NCI-H748 treated with DMSO at 0.1 percent for 48 hours (cell line): Measurements from ENCODE around the gene CA5B.
"Not testable (repeated sequence)": the region's sequence is repeated elsewhere in the genome, so short reads cannot be mapped to it uniquely, and the experiment has no call there.

Source experiments
- DNase-seq: peaks from one replicate; lab custom pipeline; 2025; lab: John Stamatoyannopoulos, UW

The CA5B gene, protein sequence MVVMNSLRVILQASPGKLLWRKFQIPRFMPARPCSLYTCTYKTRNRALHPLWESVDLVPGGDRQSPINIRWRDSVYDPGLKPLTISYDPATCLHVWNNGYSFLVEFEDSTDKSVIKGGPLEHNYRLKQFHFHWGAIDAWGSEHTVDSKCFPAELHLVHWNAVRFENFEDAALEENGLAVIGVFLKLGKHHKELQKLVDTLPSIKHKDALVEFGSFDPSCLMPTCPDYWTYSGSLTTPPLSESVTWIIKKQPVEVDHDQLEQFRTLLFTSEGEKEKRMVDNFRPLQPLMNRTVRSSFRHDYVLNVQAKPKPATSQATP

DNA sequence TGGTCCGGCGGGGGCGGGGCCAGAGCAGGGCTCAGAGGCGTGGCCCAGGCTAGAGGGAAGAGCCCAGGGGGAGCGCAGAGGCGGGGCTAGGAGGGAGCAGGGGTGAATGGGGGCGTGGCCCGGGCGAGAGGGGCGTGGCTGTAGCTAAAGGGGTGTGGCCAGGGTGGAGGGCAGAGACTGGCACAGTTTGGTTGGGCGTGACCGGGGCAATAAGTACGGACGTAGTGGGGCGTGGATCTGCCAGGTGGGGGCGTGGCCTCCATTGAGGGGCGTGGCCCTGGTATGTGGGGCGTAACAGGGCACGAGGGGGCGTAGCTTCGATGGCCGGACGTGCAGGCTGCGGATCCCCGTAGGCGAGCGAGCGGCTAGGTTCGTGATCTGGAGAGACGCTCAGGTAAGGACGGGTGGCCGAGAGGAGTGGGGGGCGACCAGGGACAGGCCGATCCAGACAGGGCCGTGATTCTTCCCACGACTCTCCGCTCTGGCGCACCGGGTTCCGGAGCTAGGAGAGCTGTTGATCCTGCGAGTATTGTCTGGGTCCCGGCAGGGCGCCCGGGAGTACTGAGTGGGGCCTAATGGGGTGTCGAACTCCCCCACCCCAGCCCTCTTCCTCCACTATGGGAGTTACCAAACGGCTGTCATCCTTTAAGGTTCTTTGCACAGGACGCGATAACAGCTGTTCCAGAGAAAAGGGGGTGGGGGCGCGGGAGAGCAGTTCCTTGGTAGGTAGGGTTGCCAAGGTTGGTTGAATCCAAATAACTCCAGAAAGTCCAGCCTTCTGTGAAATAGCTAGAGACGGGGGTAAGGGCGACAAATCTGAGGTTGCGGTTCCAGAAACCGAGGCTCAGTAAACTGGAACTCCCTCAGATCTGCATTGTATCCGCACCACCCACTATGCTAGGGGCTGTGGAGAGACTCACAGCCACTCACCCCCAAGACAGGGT is at the start of gene CA5B:
TSS of gene CA5B (plus strand) at position 312 of the 944 bp plus-strand sequence. CDS start 11,754 bp downstream, outside the sequence.
- DNase-seq: peak; percentile 81

DNA sequence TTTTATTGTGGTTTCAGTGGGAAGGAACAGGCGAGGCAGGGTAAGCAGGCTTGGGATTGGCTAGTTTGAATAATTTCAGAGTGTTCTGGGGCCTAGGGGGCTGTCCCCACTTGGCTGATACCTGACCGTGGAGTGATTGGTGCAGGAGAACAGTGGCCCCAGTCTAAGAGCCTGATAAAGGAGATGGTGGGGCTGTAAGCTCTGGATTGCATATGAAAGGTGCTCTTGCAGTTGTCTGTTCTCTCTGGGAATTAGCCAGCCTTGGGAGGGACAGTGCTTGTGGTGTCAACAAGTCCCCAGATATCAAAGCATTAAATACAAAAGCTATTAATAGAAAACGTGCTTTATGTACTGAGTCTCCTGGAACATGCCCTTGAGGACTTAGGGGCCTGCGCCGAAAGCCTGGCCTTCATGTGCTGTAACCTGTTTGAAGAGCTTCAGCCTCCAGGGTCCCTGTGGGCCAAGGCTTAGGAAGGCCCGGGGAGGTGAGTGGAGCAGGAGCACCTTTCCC is 43.1 kb upstream of the CA5B start:
- no peak for DNase-seq

GRCh38 chrX:15696516-15696915 is 41.6 kb upstream of the CA5B start:
- no peak for DNase-seq

DNA sequence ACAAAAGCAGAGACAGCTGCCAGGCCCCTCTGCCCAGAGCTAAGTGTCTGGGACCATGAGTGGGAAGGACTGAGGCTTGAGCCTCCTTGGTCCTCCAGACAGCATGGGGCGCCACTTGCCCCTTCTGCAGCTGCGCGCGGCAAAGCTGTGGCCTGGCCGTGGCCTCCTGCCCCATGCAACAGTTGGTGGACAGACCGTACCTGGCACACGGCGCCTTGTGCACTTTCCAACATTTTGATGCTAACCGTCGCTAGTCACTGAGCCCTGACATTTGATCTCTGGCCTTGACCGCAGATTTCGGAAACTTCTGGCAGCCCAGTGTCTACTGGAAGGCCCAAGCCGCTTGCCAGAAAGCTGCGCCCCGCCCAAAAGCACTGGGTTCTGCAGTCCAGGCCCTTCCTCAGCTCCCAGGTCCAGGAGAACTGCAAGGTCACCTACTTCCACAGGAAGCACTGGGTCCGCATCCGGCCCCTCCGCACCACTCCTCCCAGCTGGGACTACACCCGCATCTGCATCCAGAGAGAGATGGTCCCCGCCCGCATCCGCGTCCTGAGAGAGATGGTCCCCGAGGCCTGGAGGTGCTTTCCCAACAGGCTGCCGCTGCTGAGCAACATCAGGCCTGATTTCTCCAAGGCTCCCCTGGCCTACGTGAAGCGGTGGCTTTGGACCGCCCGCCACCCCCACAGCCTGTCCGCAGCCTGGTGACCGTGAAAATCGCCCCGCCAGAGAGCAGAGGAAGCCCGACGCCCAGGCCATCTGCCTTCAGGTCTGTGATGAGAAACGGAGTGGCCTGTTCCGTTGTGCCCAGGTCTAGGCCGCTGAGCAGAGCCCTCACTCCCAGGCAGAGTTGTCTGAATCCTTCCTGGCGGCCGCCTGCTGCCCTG is 35.3 kb upstream of the CA5B start:
- no peak for DNase-seq

DNA sequence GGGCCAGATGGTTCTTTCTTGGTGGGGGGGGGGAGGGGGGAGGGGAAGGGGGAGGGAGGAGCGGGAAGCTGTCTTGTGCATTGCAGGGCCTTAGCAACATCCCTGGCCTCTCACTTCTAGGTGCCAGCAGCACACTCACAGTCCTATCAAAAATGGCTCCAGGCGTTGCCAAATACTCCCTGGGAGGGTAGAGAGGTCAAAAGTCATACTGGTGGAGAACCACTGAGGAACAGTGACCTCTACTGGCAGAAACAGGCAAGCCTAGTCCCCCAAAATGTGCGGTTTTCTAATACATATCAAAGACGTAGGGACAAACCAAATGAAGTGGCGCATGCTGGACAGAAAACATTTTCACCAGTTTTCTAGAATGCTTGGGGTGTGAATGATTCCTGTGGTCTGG is 34.3 kb upstream of the CA5B start:
- not testable (repeated sequence) for DNase-seq

- not testable (repeated sequence) for DNase-seq
Measured at GRCh38 chrX:15704273-15704672, 33.8 kb upstream of the CA5B start.

GRCh38 chrX:15714529-15714928 is 23.5 kb upstream of the CA5B start:
- no peak for DNase-seq

DNA sequence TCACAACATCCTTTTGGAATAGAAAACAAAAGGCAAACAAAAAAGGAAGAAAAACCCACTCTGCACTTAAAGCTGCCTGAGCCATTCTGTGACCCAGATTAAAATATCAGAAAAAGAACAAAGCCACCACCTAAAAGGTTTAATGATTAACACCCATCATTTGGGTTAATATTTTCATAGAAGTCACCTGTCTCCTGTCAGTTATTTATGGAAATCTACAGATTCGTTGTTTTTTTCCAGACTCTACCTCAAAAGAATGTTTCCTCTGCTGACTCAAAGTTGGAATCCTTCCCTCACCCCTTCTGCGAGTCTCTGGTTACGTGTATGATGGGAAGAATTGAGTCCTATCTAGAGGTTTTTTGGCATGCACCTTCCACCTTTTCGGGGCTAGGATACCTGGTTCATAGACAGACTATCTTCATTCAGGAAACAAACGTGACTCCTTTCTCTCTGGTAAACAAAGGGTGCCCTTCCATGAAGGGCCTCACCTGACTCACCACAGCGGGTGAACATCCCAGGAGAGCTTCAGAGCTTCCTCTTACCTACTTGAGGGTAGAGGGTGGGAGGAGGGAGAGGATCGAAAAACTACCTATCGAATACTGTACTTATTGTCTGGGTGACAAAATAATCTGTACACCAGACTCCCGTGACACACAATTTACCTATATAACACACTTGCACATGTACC is 19.6 kb upstream of the CA5B start:
- no peak for DNase-seq

DNA sequence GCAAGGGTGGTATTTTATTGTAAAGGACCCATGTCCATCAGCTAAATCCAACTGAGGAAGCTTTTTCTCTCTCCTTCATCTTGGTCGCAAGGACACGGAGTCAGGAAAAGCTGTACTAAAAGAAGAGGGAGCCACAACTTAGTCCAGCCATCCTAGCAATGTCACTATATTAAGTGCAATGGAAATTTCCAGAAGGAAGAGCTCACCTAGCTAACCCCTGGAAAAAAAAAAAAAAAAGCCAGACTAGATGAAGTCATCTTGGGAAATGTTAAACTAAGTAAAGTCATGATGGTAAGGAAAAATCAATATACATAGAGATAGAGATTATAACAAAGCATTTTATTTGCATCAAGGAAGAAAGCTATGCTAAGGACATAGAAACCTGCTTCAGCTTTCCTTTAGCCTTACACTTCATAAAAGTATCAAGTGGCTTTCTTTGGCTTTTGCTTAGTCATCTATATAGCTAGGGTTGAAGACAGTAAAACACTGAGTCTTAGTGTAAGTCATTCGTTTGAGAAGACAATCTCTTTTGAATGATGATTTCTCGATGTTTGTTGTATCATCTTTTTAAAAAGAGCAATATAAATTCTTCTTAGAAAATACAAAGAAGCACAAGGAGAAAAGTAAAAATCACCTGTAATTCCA is 18.6 kb upstream of the CA5B start:
- DNase-seq: no peak

DNA sequence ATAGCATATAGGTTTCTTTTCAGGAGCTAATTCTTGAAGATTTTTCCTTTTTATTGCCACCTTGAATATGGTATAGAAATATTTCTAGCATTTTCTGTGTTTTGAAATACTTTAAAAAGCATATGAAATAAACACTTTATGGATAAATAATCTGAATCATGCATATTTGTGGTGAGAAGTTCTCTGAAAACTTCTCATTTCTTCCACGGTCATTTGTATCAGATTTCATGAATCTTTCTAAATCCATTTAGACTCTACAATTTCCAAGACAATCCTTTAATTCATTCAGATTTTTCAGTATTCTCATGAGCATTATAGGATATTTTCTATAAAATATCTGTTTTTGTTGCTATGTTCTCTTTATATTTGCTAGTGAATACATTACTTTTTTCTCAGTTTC is 16.2 kb upstream of the CA5B start:
- DNase-seq: no peak

- no peak for DNase-seq
Measured at GRCh38 chrX:15723887-15724517, 14.1 kb upstream of the CA5B start.

- no peak for DNase-seq
Measured at GRCh38 chrX:15724911-15725310, 13.2 kb upstream of the CA5B start.

- DNase-seq: not testable (repeated sequence)
Measured at GRCh38 chrX:15731368-15731767, 6.7 kb upstream of the CA5B start.

- no peak for DNase-seq
Measured at GRCh38 chrX:15737190-15737958, 696 bp upstream of the CA5B start.

DNA sequence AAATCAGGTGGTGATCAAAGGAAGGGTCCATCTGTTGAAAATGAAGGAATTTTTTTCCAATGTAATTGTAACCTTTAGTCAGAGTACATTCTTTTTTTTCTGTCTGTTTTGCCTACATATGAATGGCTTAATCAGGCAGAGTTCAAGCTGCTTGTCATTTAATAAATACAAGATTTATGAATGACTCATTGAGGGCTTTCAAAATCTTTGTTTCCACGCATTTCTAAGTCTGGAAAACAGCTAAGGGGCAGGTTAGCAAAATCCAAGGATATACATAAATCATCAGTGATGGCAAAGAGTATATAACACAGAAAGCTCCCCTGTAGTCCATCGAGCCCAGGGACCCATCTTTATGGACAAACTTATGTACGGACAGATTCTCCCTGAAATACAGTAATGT is 1.8 kb downstream of the CA5B start:
- DNase-seq: no peak

- DNase-seq: no peak
Measured at GRCh38 chrX:15744181-15744867, 6.3 kb downstream of the CA5B start.

GRCh38 chrX:15745179-15745578 is 7.1 kb downstream of the CA5B start:
- DNase-seq: no peak

GRCh38 chrX:15746651-15747050 is 8.6 kb downstream of the CA5B start:
- DNase-seq: not testable (repeated sequence)

DNA sequence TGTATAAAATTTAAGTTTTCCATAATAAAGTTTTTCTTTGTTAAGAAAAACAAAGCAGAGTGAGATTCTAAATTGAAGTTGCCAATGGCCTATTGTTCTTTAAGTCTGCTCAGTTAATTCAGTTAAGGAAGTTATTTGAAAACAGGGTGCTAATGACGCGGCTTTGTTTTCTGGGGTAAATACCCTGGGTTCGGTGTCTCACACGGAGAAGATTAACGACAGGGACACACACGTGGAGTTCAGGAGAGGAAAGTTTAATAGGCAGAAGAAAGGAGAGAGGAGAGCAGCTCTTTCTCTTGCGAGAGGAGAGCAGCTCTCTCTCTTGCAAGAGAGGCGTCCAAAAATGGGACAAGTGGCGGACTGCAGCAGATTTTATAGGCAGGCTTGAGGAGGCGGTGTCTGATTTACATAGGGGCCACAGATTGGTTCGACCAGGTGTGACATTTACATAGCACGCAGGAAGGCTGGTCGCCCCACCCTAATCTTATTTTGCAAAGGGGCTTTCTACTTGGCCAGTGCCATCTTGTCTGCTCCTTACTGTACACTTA is 9.6 kb downstream of the CA5B start:
- no peak for DNase-seq
